ENCODE results near the gene SPOCD1. TPM values are rescaled to one million over a fixed set of nuclear protein-coding genes. Genes with fewer than 3 reads are reported as not detected.
A peak's percentile ranks its signal among the peaks of the same experiment; 100 is the strongest.

SPOCD1 gene
- total RNA-seq, 4 donors from 2014 or later = 0.22 to 1.6 (median 0.96) TPM; not detected in 1

DNA sequence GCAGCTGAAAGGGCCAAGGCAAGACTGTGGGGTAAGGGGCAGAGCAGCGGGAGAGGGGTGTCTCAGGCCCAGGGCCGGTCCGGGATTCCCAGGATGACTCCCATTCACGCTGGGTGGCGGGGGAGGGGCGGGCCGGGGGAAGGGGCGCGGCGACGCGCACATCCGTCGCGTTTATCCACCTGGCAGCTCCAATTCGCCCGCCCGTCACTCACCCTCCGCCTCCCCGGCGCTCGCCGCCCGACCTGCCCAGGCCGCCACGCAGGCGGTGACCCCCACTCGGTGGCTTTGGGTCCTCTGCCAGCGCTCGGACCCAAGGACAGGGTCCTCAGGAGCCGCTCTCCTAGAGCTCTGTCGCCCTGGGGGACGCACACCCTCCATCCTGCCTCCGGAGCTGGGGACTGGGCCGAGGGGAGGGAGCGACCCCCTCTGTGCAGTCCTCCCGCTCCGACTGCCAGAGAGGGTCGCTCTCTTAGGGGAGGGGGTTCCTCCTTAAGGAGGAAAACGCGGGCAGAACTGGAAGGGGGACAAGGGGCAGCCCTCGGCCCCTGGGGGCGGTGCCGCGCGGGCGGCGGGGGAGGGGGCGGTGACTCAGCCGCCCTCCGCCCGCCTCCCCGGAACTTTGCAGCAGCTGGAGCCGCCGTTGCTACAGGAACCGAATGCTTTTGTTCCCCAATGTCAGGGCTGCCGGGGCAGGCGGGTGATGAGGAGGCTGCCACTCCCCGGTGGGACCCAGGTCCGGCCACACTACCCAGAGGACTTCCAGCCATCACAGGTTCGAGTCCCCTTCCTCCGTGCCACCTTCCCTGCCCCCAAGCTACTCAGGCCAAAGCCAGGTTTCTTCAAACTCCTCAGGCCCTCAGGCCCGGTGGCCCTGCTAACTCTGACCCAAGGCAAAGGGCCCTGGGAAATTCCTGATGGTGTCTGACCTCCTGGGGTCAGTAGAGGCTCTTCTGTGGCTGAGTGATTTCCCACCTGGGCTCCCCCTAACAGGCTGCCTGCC, 55.1 kb downstream of the SPOCD1 start:
- TF ChIP-seq, protein P1, sequence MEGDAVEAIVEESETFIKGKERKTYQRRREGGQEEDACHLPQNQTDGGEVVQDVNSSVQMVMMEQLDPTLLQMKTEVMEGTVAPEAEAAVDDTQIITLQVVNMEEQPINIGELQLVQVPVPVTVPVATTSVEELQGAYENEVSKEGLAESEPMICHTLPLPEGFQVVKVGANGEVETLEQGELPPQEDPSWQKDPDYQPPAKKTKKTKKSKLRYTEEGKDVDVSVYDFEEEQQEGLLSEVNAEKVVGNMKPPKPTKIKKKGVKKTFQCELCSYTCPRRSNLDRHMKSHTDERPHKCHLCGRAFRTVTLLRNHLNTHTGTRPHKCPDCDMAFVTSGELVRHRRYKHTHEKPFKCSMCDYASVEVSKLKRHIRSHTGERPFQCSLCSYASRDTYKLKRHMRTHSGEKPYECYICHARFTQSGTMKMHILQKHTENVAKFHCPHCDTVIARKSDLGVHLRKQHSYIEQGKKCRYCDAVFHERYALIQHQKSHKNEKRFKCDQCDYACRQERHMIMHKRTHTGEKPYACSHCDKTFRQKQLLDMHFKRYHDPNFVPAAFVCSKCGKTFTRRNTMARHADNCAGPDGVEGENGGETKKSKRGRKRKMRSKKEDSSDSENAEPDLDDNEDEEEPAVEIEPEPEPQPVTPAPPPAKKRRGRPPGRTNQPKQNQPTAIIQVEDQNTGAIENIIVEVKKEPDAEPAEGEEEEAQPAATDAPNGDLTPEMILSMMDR (IDR thresholded peaks at IDR 0.05) = no peak
- peak in 1 of 2 donors; percentile 11 for TF ChIP-seq POLR2A (IDR thresholded peaks at IDR 0.05)
- DNase-seq = peak; percentile 62 to 76
- peak overlapping the region in 2 of 3 donors; percentile 36 to 39 for H3K27ac ChIP-seq
- H3K4me3 ChIP-seq (replicated peaks in 1 of 3) = peak overlapping the region in 2 of 3 donors; percentile 34 to 79
- H3K9me3 ChIP-seq = no peaks in the 10 kb centered on the region
- intact Hi-C loops (cut with DNase I) = loop anchor here (10.0 kb wide), 1 partner anchor 204 kb away; no protein-coding TSS in a partner anchor
- H3K4me1 ChIP-seq = peaks cover 20 to 55% of the 10 kb centered on the region in 2 donors
- WGBS, 2 donors = 5 to 8% methylated on average over 13 to 14 of the region's 63 CpGs
- no peaks in the 10 kb centered on the region for H3K27me3 ChIP-seq
- no peaks in the 10 kb centered on the region for H3K36me3 ChIP-seq

DNA sequence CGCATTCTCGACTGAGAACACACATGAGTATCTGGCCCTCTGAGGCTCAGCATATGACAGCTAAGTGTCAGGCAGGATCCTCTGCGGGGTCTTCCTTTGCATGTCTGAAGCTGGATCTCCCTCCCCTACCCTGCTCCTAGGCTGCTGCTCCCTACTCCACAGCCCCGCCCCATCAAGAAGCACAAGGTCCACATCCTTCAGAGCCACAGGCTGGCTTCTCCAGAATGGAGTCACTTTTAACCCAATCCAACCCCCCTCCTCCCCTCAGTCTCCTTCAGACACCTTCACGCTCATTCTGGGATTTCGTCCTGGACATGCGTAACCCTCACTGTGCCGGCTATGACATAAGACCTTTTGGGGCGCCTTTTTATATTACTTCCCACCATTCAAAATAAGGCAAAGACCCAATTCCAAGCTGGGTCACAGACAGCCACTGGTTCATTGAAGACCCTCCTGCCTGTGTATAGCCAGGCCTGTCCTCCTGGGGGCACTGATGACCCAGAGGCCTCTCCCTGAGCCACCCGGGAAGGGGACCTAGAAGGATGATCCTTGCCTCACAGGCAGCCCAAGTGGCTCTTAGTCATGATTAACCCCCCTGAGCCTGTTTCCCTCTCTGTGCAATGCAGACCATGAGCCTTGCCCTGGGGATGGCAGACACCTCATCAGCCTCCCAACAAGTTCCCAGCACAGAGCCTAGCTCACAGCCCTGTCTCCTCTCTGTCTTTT, 56.4 kb downstream of the SPOCD1 start:
- no peaks in the 10 kb centered on the region for H3K27me3 ChIP-seq
- no peak for DNase-seq
- peaks cover 32 to 65% of the 10 kb centered on the region in 2 donors for H3K4me1 ChIP-seq
- intact Hi-C loops (cut with DNase I) = loop anchor here (10.0 kb wide), 1 partner anchor 205 kb away; no protein-coding TSS in a partner anchor
- H3K27ac ChIP-seq = peak overlapping the region in 1 of 3 donors; percentile 39
- no peaks in the 10 kb centered on the region for H3K36me3 ChIP-seq
- WGBS, 2 donors = 86 to 89% methylated on average over 10 of the region's 10 CpGs
- H3K9me3 ChIP-seq = no peaks in the 10 kb centered on the region
- no peak for TF ChIP-seq POLR2A (IDR thresholded peaks at IDR 0.05)
- TF ChIP-seq, protein P1 (IDR thresholded peaks at IDR 0.05) = no peak
- H3K4me3 ChIP-seq (replicated peaks in 1 of 3) = no peak overlapping the region

DNA sequence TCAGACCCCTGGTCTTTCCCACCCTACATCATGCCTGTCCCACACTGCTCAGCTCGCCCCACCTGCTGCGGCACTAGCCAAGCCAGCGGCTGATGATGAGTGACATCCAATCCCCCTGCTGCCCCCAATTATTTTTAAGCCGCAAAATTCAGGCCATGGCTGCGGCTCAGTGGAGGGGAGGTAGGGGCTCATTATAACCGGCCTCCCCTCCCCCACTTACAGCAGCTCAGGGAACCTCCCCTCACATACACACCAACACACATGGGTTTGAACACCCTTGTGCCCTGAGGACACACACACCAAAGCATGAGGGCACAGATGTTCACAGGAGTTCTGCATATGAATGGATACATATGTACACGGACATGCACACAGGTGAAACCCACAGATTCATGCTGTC, 57.0 kb downstream of the SPOCD1 start:
- H3K27ac ChIP-seq = no peak overlapping the region
- H3K9me3 ChIP-seq = no peaks in the 10 kb centered on the region
- no peaks in the 10 kb centered on the region for H3K36me3 ChIP-seq
- peaks cover 33 to 69% of the 10 kb centered on the region in 2 donors for H3K4me1 ChIP-seq
- 91 to 96% methylated on average over 7 of the region's 7 CpGs for WGBS, 2 donors
- H3K4me3 ChIP-seq (replicated peaks in 1 of 3) = no peak overlapping the region
- no peak for TF ChIP-seq POLR2A (IDR thresholded peaks at IDR 0.05)
- TF ChIP-seq, protein P1 (IDR thresholded peaks at IDR 0.05) = no peak
- intact Hi-C loops (cut with DNase I) = no loop called here
- H3K27me3 ChIP-seq = no peaks in the 10 kb centered on the region
- no peak for DNase-seq

DNA sequence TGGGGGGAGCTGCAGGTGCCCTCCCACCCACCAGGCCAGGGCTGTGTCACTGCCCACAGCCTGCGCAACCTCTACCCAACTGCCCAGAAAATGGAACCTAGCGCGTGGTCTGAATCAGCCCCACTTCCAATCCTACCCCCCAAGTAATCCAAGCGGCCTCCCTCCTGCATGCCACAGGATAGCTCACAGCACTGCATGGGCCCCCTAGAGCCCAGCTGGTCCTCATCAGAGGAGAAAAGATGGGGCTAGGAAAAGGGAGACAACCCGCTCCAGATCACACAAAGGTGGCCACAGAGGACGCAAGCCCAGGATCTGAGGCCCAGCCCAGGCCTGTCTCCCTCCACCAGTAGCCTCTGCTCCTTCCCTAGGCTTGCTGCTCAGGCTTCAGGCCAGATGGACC, 57.8 kb downstream of the SPOCD1 start:
- H3K27ac ChIP-seq = no peak overlapping the region
- no peaks in the 10 kb centered on the region for H3K9me3 ChIP-seq
- H3K27me3 ChIP-seq = no peaks in the 10 kb centered on the region
- TF ChIP-seq, protein P1 (IDR thresholded peaks at IDR 0.05) = no peak
- TF ChIP-seq POLR2A (IDR thresholded peaks at IDR 0.05) = no peak
- DNase-seq = no peak
- H3K4me3 ChIP-seq (replicated peaks in 1 of 3) = no peak overlapping the region
- H3K36me3 ChIP-seq = no peaks in the 10 kb centered on the region
- peaks cover 26 to 70% of the 10 kb centered on the region in 2 donors for H3K4me1 ChIP-seq
- 88 to 94% methylated on average over 2 to 6 of the region's 6 CpGs for WGBS, 2 donors
- intact Hi-C loops (cut with DNase I) = no loop called here
